Measurements from ENCODE around the gene RGS16.

RGS16 gene

DNA sequence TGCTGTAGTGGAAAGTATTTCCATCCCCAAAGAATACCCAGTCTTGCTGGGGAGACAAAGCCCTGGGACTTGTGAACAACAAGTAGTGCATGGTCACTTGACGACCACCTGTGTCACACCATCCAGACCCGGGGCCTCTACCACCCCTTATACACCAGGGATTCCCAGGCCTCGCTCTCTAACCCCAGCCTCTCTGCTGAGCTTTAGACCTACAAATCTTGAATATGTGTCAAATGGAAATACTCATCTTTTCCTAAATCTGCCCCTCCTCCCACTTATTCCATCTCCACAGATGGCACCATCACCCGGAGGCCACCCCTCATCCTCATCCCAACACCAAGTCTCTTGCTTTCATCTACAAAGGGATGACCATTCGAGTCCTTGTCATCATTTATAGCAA is 14.3 kb downstream of the RGS16 start:
- Histone ChIP-seq H3K27ac (replicated peaks) (no peak overlapping the region), H3K27me3 (ENCODE audit: insufficient read depth, poor library complexity, severe bottlenecking) (no peaks in the 10 kb centered on the region)

DNA sequence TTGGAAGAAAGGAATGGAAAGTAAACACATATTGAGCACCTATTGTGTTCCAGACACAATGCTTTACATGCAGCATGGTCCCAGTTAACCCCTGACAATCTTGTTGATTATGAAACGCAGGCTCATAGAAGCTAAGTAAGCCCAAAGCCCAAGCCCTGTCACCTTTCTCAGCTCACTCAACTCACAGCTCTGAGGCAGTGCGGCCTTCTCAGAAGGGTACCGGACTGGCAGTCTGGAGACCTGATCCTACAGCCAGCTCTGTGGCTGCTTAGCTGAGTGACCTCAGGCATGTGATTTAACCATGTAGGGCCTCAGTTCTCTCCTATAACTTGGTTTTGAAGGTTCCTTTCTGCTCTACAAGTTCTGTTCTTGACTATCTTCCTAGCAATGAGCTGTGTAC is 14.7 kb downstream of the RGS16 start:
- H3K27ac ChIP-seq (replicated peaks), result no peak overlapping the region
- H3K4me3 ChIP-seq (replicated peaks; ENCODE audit: insufficient read depth, low read length), result no peak overlapping the region; the same call in 1 of the 2 replicates
- DNase-seq (ENCODE audit: low read depth in 1 of 2, low spot score in 1 of 2), result no peak
- TF ChIP-seq, protein P1, sequence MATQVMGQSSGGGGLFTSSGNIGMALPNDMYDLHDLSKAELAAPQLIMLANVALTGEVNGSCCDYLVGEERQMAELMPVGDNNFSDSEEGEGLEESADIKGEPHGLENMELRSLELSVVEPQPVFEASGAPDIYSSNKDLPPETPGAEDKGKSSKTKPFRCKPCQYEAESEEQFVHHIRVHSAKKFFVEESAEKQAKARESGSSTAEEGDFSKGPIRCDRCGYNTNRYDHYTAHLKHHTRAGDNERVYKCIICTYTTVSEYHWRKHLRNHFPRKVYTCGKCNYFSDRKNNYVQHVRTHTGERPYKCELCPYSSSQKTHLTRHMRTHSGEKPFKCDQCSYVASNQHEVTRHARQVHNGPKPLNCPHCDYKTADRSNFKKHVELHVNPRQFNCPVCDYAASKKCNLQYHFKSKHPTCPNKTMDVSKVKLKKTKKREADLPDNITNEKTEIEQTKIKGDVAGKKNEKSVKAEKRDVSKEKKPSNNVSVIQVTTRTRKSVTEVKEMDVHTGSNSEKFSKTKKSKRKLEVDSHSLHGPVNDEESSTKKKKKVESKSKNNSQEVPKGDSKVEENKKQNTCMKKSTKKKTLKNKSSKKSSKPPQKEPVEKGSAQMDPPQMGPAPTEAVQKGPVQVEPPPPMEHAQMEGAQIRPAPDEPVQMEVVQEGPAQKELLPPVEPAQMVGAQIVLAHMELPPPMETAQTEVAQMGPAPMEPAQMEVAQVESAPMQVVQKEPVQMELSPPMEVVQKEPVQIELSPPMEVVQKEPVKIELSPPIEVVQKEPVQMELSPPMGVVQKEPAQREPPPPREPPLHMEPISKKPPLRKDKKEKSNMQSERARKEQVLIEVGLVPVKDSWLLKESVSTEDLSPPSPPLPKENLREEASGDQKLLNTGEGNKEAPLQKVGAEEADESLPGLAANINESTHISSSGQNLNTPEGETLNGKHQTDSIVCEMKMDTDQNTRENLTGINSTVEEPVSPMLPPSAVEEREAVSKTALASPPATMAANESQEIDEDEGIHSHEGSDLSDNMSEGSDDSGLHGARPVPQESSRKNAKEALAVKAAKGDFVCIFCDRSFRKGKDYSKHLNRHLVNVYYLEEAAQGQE (IDR thresholded peaks at IDR 0.05; ENCODE audit: insufficient replicate concordance, low read depth), result no peak
- no peak for TF ChIP-seq POLR2AphosphoS5 (IDR thresholded peaks at IDR 0.05; ENCODE audit: low read depth)
- TF ChIP-seq GABPA (IDR thresholded peaks at IDR 0.05; ENCODE audit: low read depth), result no peak
- TF ChIP-seq SPI1 (IDR thresholded peaks at IDR 0.05; ENCODE audit: borderline replicate concordance, low read depth), result no peak
- TF ChIP-seq, protein P2, sequence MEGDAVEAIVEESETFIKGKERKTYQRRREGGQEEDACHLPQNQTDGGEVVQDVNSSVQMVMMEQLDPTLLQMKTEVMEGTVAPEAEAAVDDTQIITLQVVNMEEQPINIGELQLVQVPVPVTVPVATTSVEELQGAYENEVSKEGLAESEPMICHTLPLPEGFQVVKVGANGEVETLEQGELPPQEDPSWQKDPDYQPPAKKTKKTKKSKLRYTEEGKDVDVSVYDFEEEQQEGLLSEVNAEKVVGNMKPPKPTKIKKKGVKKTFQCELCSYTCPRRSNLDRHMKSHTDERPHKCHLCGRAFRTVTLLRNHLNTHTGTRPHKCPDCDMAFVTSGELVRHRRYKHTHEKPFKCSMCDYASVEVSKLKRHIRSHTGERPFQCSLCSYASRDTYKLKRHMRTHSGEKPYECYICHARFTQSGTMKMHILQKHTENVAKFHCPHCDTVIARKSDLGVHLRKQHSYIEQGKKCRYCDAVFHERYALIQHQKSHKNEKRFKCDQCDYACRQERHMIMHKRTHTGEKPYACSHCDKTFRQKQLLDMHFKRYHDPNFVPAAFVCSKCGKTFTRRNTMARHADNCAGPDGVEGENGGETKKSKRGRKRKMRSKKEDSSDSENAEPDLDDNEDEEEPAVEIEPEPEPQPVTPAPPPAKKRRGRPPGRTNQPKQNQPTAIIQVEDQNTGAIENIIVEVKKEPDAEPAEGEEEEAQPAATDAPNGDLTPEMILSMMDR (IDR thresholded peaks at IDR 0.05; ENCODE audit: insufficient read depth, low read length), result no peak
- H3K27me3 ChIP-seq (ENCODE audit: insufficient read depth, poor library complexity, severe bottlenecking), result no peaks in the 10 kb centered on the region

More for the DNA sequence above, 14.3 kb downstream of the RGS16 start:
- no peak overlapping the region for H3K4me3 ChIP-seq (replicated peaks; ENCODE audit: insufficient read depth, low read length)
- no peak for DNase-seq (ENCODE audit: low read depth in 1 of 2, low spot score in 1 of 2)
- TF ChIP-seq GABPA (IDR thresholded peaks at IDR 0.05; ENCODE audit: low read depth) (no peak), POLR2AphosphoS5 (IDR thresholded peaks at IDR 0.05; ENCODE audit: low read depth) (no peak), SPI1 (IDR thresholded peaks at IDR 0.05; ENCODE audit: borderline replicate concordance, low read depth) (no peak)
- TF ChIP-seq, protein P2 (IDR thresholded peaks at IDR 0.05; ENCODE audit: insufficient read depth, low read length), result no peak
- TF ChIP-seq, protein P1 (IDR thresholded peaks at IDR 0.05; ENCODE audit: insufficient replicate concordance, low read depth), result no peak

DNA sequence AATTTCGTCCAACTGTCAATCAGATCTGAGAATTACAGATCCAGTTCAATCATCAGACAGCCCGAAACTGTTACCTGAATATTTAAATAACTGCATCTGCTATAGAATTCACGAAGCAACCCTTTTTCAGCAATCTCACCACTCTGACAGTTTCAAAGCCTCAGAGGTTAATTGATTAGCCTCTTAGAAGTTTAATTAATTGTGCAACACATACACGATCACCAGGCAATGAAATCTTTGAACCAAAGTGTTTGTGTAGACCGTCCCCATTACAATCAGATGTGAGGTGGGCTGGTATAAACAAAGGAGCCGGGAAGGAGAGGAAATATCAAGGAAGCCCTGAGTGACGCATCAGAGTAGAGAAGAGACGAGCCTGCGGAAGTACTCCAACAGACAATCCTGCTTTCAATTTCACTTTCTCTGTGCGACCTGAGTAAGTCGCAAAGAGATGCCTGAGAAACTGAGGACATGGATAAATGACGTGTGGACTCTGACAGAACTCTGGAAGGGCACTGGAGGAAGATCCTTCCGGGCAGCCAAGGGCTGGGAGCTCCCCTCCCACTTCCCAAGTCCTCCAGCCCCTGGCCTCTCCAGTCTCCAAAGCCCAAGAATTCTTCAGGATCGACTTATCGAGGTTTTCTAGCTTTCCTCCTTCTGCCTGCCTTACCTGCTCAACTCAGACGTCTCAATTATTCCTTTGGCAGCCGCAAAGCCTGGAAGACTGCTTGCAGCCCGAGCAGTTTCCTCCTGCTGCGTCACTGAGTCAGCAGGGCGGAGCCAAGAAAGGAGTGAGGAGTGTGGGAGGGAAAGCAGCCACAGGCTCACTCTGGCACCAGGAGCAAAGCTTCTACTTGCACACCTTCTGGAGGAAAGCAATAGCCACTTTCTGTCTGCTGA is 15.4 kb downstream of the RGS16 start, which contains the start of gene RNASEL:
RNASEL (minus strand) TSS at position 757 of the 897 bp plus-strand sequence. CDS start 2,450 bp downstream, outside the sequence.
- H3K4me3 ChIP-seq (replicated peaks; ENCODE audit: insufficient read depth, low read length), result peak within 1 kb of the TSS; percentile 80
- peak within 1 kb of the TSS; percentile 93 for H3K27ac ChIP-seq (replicated peaks)
- no peaks in the 10 kb centered on the region for H3K27me3 ChIP-seq (ENCODE audit: insufficient read depth, poor library complexity, severe bottlenecking)
- no peak for TF ChIP-seq GABPA (IDR thresholded peaks at IDR 0.05; ENCODE audit: low read depth)
- TF ChIP-seq, protein P2 (IDR thresholded peaks at IDR 0.05; ENCODE audit: insufficient read depth, low read length), result no peak
- TF ChIP-seq SPI1 (IDR thresholded peaks at IDR 0.05; ENCODE audit: borderline replicate concordance, low read depth), result peak; percentile 37; the same call in 1 of the 2 replicates
- TF ChIP-seq, protein P1 (IDR thresholded peaks at IDR 0.05; ENCODE audit: insufficient replicate concordance, low read depth), result no peak
- TF ChIP-seq POLR2AphosphoS5 (IDR thresholded peaks at IDR 0.05; ENCODE audit: low read depth), result peak; percentile 83; the same call in 1 of the 2 replicates
- peak; percentile 57 to 76 for DNase-seq (ENCODE audit: low read depth in 1 of 2, low spot score in 1 of 2)
